ENCODE results near the gene LRRC47. TPM values are rescaled to one million over a fixed set of nuclear protein-coding genes. Genes with fewer than 3 reads are reported as not detected.
A peak's percentile ranks its signal among the peaks of the same experiment; 100 is the strongest.

Gene LRRC47
- total and polyA plus RNA-seq, 2 of the 13 experiments (the other 11 are each of a cell fraction or from before 2014, with no cell fraction given) = 18.3 to 52.5 TPM

GRCh38 chr1:3774276-3774945, 21.9 kb downstream of the LRRC47 start:
- BruUV-seq (replicated peaks) = no TSS peak
- DNase-seq (ENCODE audit: low spot score) = no peak
- FAIRE-seq = no peak
- ChIA-PET POLR2A (interaction anchor here (0.9 to 1.8 kb wide), 4 partner anchors 11 to 149 kb away, joined by 3 to 10 read pairs (median 4); partner anchors contain the start of gene TPRG1L), CTCF (ENCODE audit: low intra/inter-chr PET ratio, low total read pairs) (no interaction called here)
- intact Hi-C loops (cut with micrococcal nuclease; ENCODE audit: unreplicated experiment) = loop anchor here (10.0 kb wide), 1 partner anchor 130 kb away; the partner anchor contains the start of gene C1orf174
- no peaks in the 10 kb centered on the region for H3K9me3 ChIP-seq (ENCODE audit: low read length)
- no peak overlapping the region for H2AFZ ChIP-seq (ENCODE audit: low read length)
- peak overlapping the region; percentile 86 for H3K27ac ChIP-seq (ENCODE audit: extremely low read length, insufficient read depth, low read length)
- H3K27me3 ChIP-seq (ENCODE audit: control insufficient read depth in 1 of 2, insufficient read depth in 2 of 2, low read length in 2 of 2) = no peaks in the 10 kb centered on the region
- peaks cover 18% of the 10 kb centered on the region for H3K79me2 ChIP-seq (ENCODE audit: insufficient read depth, low read length)
- 14% methylated on average over 4 of the region's 19 CpGs for WGBS (ENCODE audit: low lambda C conversion rate)
- in situ Hi-C loops (cut with HindIII; ENCODE audit: extremely low pct_ligation_motif_present, low pct_unique_long_range_greater_than_20kb) = no loop called here
- no peak for ATAC-seq
- peak overlapping the region; percentile 81 for H3K9ac ChIP-seq (ENCODE audit: insufficient read depth, low read depth, low read length)
- H4K20me1 ChIP-seq (ENCODE audit: insufficient read depth, low read length) = no peaks in the 10 kb centered on the region
- H3K36me3 ChIP-seq (replicated peaks in 1 of 2; ENCODE audit: control insufficient read depth in 1 of 2, insufficient read depth in 2 of 2, low read length in 2 of 2) = no peaks in the 10 kb centered on the region
- peak overlapping the region; percentile 89 to 90 (median 90) for H3K4me3 ChIP-seq (replicated peaks in 1 of 3; ENCODE audit: insufficient read depth in 1 of 3, low read depth in 2 of 3, low read length in 3 of 3)
- H3K4me2 ChIP-seq (ENCODE audit: low read depth, low read length) = peak overlapping the region; percentile 93
- H3K4me1 ChIP-seq (ENCODE audit: insufficient read depth, low read length) = peaks cover 61% of the 10 kb centered on the region
- TF ChIP-seq SOX6 (IDR thresholded peaks at IDR 0.05) = no peak
- TF ChIP-seq SOX6 (CRISPR knock-in tag; IDR thresholded peaks at IDR 0.05) = no peak; the same call in 1 of the 2 replicates
- TF ChIP-seq MXI1 (IDR thresholded peaks at IDR 0.05; ENCODE audit: borderline replicate concordance, low read depth, low read length) = no peak
- no peak for TF ChIP-seq TFDP2 (CRISPR knock-in tag; IDR thresholded peaks at IDR 0.05)
- no peak for TF ChIP-seq MEF2D (CRISPR knock-in tag; IDR thresholded peaks at IDR 0.05)
- TF ChIP-seq ZNF329 (CRISPR knock-in tag; IDR thresholded peaks at IDR 0.05; ENCODE audit: low read depth) = no peak
- peak; percentile 47; the same call in 1 of the 2 replicates for TF ChIP-seq ZHX1 (CRISPR knock-in tag; IDR thresholded peaks at IDR 0.05; ENCODE audit: low read depth)
- 0 out of 2 replicates have a peak, but pooled peaks have one; percentile 35 for TF ChIP-seq ZNF788 (CRISPR knock-in tag; IDR thresholded peaks at IDR 0.05; ENCODE audit: borderline replicate concordance)
- no peak for TF ChIP-seq PRDM15 (CRISPR knock-in tag; IDR thresholded peaks at IDR 0.05)
- TF ChIP-seq ZNF44 (CRISPR knock-in tag; IDR thresholded peaks at IDR 0.05) = no peak
- no peak for TF ChIP-seq THAP9 (CRISPR knock-in tag; IDR thresholded peaks at IDR 0.05; ENCODE audit: borderline replicate concordance)
- no peak for TF ChIP-seq RFX1 (IDR thresholded peaks at IDR 0.05)
- TF ChIP-seq ZSCAN21 (CRISPR knock-in tag; IDR thresholded peaks at IDR 0.05; ENCODE audit: borderline replicate concordance) = no peak
